ENCODE data around the gene FURIN. TPM values are rescaled to one million over a fixed set of nuclear protein-coding genes. Genes with fewer than 3 reads are reported as not detected.
A peak's percentile ranks its signal among the peaks of the same experiment; 100 is the strongest.

Gene FURIN
- total and polyA plus RNA-seq, 9 of the 15 experiments (the other 6 are each of a cell fraction or from before 2014, with no cell fraction given), result 0.92 to 99.9 (median 34.8) TPM

GRCh38 chr15:90873998-90874605, 5.7 kb downstream of the FURIN start (continued):
- TF ChIP-seq ZNF592 (IDR thresholded peaks at IDR 0.05) (peak; percentile 59; the same call in 1 of the 2 replicates), CEBPG (CRISPR knock-in tag; IDR thresholded peaks at IDR 0.05) (peak; percentile 67; the same call in 1 of the 2 replicates), CEBPG (tag; conservative IDR thresholded peaks at IDR 0.05 in 1 of 2, IDR thresholded peaks at IDR 0.05 in 1 of 2) (peak; percentile 49 to 57; a peak in 3 of 4 replicates), KLF16 (IDR thresholded peaks at IDR 0.05) (no peak), CBFA2T3 (IDR thresholded peaks at IDR 0.05) (peak; percentile 41; the same call in 1 of the 2 replicates), ZNF239 (CRISPR knock-in tag; IDR thresholded peaks at IDR 0.05) (no peak), SREBF1 (IDR thresholded peaks at IDR 0.05; ENCODE audit: borderline replicate concordance, low read depth, low read length) (no peak), HMGN3 (IDR thresholded peaks at IDR 0.05; ENCODE audit: borderline replicate concordance, extremely low read depth, insufficient read length, low read depth, low read length) (peak; percentile 66), CEBPB (tag; IDR thresholded peaks at IDR 0.05) (peak; percentile 93), SMARCE1 (IDR thresholded peaks at IDR 0.05) (no peak), FIP1L1 (IDR thresholded peaks at IDR 0.05; ENCODE audit: low read depth, low read length, poor library complexity, severe bottlenecking) (no peak), EGR1 (conservative IDR thresholded peaks at IDR 0.05) (peak; percentile 85), ARID1B (IDR thresholded peaks at IDR 0.05) (peak; percentile 33; the same call in 1 of the 2 replicates), HDAC2 (IDR thresholded peaks at IDR 0.05) (no peak), HLTF (IDR thresholded peaks at IDR 0.05) (no peak), ZNF316 (IDR thresholded peaks at IDR 0.05) (no peak), MYNN (IDR thresholded peaks at IDR 0.05) (0 out of 2 replicates have a peak, but pooled peaks have one; percentile 20), MYNN (CRISPR knock-in tag; IDR thresholded peaks at IDR 0.05) (no peak), SMARCA5 (IDR thresholded peaks at IDR 0.05) (no peak), RBFOX2 (IDR thresholded peaks at IDR 0.05; ENCODE audit: low read depth, low read length) (peak; percentile 53; the same call in 1 of the 2 replicates), MTA3 (IDR thresholded peaks at IDR 0.05; ENCODE audit: borderline replicate concordance) (0 out of 2 replicates have a peak, but pooled peaks have one; percentile 43), MYC (IDR thresholded peaks at IDR 0.05; ENCODE audit: low read depth, low read length) (no peak), MYC (CRISPR knock-in tag; IDR thresholded peaks at IDR 0.05; ENCODE audit: borderline replicate concordance, low read depth) (no peak)
- TF ChIP-seq, protein P1, sequence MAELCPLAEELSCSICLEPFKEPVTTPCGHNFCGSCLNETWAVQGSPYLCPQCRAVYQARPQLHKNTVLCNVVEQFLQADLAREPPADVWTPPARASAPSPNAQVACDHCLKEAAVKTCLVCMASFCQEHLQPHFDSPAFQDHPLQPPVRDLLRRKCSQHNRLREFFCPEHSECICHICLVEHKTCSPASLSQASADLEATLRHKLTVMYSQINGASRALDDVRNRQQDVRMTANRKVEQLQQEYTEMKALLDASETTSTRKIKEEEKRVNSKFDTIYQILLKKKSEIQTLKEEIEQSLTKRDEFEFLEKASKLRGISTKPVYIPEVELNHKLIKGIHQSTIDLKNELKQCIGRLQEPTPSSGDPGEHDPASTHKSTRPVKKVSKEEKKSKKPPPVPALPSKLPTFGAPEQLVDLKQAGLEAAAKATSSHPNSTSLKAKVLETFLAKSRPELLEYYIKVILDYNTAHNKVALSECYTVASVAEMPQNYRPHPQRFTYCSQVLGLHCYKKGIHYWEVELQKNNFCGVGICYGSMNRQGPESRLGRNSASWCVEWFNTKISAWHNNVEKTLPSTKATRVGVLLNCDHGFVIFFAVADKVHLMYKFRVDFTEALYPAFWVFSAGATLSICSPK (IDR thresholded peaks at IDR 0.05; ENCODE audit: borderline replicate concordance), result no peak
- TF ChIP-seq, protein P2, sequence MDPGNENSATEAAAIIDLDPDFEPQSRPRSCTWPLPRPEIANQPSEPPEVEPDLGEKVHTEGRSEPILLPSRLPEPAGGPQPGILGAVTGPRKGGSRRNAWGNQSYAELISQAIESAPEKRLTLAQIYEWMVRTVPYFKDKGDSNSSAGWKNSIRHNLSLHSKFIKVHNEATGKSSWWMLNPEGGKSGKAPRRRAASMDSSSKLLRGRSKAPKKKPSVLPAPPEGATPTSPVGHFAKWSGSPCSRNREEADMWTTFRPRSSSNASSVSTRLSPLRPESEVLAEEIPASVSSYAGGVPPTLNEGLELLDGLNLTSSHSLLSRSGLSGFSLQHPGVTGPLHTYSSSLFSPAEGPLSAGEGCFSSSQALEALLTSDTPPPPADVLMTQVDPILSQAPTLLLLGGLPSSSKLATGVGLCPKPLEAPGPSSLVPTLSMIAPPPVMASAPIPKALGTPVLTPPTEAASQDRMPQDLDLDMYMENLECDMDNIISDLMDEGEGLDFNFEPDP (CRISPR knock-in tag; IDR thresholded peaks at IDR 0.05), result no peak

Data from K562 (cell line).